Muscle of leg (tissue), 11 donors: ENCODE data around the gene VIPR1. TPM values are rescaled to one million over a fixed set of nuclear protein-coding genes. Genes with fewer than 3 reads are reported as not detected.
"Not testable (repeated sequence)": the region's sequence is repeated elsewhere in the genome, so short reads cannot be mapped to it uniquely, and the experiment has no call there.

Source experiments
- DNase-seq: peaks from one replicate; pipeline ENCODE4 v3.0.0; 2013
- H3K27ac ChIP-seq: one replicate; pipeline ENCODE4 v1.5.1; 2013; ENCODE audit warnings: mild to moderate bottlenecking, low read length, control low read depth
- H3K27me3 ChIP-seq: one replicate; pipeline ENCODE4 v1.6.1; 2013; ENCODE audit warnings: low read length; ENCODE audit not compliant: control insufficient read depth, insufficient read depth
- H3K36me3 ChIP-seq: one replicate; pipeline ENCODE4 v1.6.1; 2013; ENCODE audit warnings: low read length; ENCODE audit not compliant: control insufficient read depth, insufficient read depth
- H3K4me1 ChIP-seq: one replicate; pipeline ENCODE4 v1.6.1; 2013; ENCODE audit warnings: low read length; ENCODE audit not compliant: control insufficient read depth, insufficient read depth
- H3K4me3 ChIP-seq: one replicate; pipeline ENCODE4 v1.5.1; 2013; ENCODE audit warnings: low read length, control low read depth
- H3K9me3 ChIP-seq: replicated peaks from 2 replicates; pipeline ENCODE4 v1.6.1; 2013; ENCODE audit warnings: low read depth, low read length; ENCODE audit not compliant: control insufficient read depth
- WGBS: methylation state at CpG from one replicate; pipeline ENCODE4 v1.1.5; 2013; ENCODE audit warnings: missing lambda C conversion rate; ENCODE audit not compliant: insufficient coverage; 5-methylcytosine and 5-hydroxymethylcytosine counted together
- polyA plus RNA-seq, 8 donors: library from polyadenylated mRNA; unstranded; fragments of 120-200 nt; gene quantifications; one replicate each; pipeline versions ENCODE4 v1.2.1 to v1.2.3, GENCODE V29; 2013; ENCODE audit warnings: inconsistent platforms in 1 of 8, low replicate concordance in 1 of 8; ENCODE audit not compliant: insufficient read length in 8 of 8, insufficient read depth in 1 of 8
- total RNA-seq: library from RNA; stranded (reverse); fragments of 120-200 nt; gene quantifications from one replicate; pipeline ENCODE4 v1.2.4, GENCODE V29; 2013

Gene VIPR1
- total and polyA plus RNA-seq, 9 donors: 0.52 to 4.1 (median 1.2) TPM

GRCh38 chr3:42545284-42545900 is 42.9 kb downstream of the VIPR1 start:
- 83% methylated on average over 1 of the region's 5 CpGs for WGBS
- Histone ChIP-seq H3K27ac (peak overlapping the region; percentile 20), H3K4me3 (no peak overlapping the region), H3K27me3 (no peaks in the 10 kb centered on the region), H3K9me3 (no peaks in the 10 kb centered on the region), H3K4me1 (peaks cover 15% of the 10 kb centered on the region), H3K36me3 (peaks cover 14% of the 10 kb centered on the region)
- no peak for DNase-seq

- DNase-seq: no peak
- Histone ChIP-seq H3K36me3 (peaks cover 22% of the 10 kb centered on the region), H3K4me3 (no peak overlapping the region), H3K27me3 (no peaks in the 10 kb centered on the region), H3K27ac (no peak overlapping the region), H3K4me1 (peaks cover 8% of the 10 kb centered on the region), H3K9me3 (no peaks in the 10 kb centered on the region)
- WGBS: 97% methylated on average over 3 of the region's 3 CpGs
These were observed 44.3 kb downstream of the VIPR1 start for GRCh38 chr3:42546691-42547213.

- 0% methylated on average over 2 of the region's 7 CpGs for WGBS
- no peak overlapping the region for H3K27ac ChIP-seq
These were observed 45.0 kb downstream of the VIPR1 start for GRCh38 chr3:42547401-42547945.

GRCh38 chr3:42549131-42549530 is 46.7 kb downstream of the VIPR1 start:
- whole genome bisulfite sequencing: 77% methylated on average over 2 of the region's 2 CpGs
- Histone ChIP-seq H3K4me3 (no peak overlapping the region), H3K27ac (no peak overlapping the region), H3K36me3 (peaks cover 39% of the 10 kb centered on the region), H3K27me3 (no peaks in the 10 kb centered on the region), H3K9me3 (no peaks in the 10 kb centered on the region), H3K4me1 (peaks cover 8% of the 10 kb centered on the region)
- DNase-seq: no peak

More at GRCh38 chr3:42547401-42547945, 45.0 kb downstream of the VIPR1 start:
- Histone ChIP-seq H3K4me3 (no peak overlapping the region), H3K9me3 (no peaks in the 10 kb centered on the region), H3K27me3 (no peaks in the 10 kb centered on the region), H3K36me3 (peaks cover 28% of the 10 kb centered on the region), H3K4me1 (peaks cover 8% of the 10 kb centered on the region)
- peak; percentile 63 for DNase-seq

GRCh38 chr3:42550250-42550649 is 47.8 kb downstream of the VIPR1 start:
- H3K27ac ChIP-seq: no peak overlapping the region
- H3K36me3 ChIP-seq: peaks cover 40% of the 10 kb centered on the region
- no peak overlapping the region for H3K4me3 ChIP-seq
- H3K4me1 ChIP-seq: peaks cover 2% of the 10 kb centered on the region
- H3K27me3 ChIP-seq: no peaks in the 10 kb centered on the region
- no peaks in the 10 kb centered on the region for H3K9me3 ChIP-seq
- no peak for DNase-seq
- WGBS: no CpG with 5 or more reads among the region's 1 CpG

GRCh38 chr3:42552830-42553229 is 50.4 kb downstream of the VIPR1 start:
- H3K36me3 ChIP-seq: peaks cover 51% of the 10 kb centered on the region

GRCh38 chr3:42556089-42556632 is 53.7 kb downstream of the VIPR1 start:
- Histone ChIP-seq H3K9me3 (no peaks in the 10 kb centered on the region), H3K36me3 (peaks cover 55% of the 10 kb centered on the region), H3K4me1 (no peaks in the 10 kb centered on the region), H3K27ac (no peak overlapping the region), H3K4me3 (no peak overlapping the region), H3K27me3 (no peaks in the 10 kb centered on the region)
- 69% methylated on average over 3 of the region's 3 CpGs for WGBS
- DNase-seq: no peak

More at GRCh38 chr3:42552830-42553229, 50.4 kb downstream of the VIPR1 start:
- Histone ChIP-seq H3K4me1 (no peaks in the 10 kb centered on the region), H3K4me3 (no peak overlapping the region), H3K27me3 (no peaks in the 10 kb centered on the region), H3K9me3 (no peaks in the 10 kb centered on the region), H3K27ac (no peak overlapping the region)
- no peak for DNase-seq
- WGBS: 17% methylated on average over 1 of the region's 1 CpG

GRCh38 chr3:42556817-42557216 is 54.4 kb downstream of the VIPR1 start:
- not testable (repeated sequence) for DNase-seq, H3K27me3 ChIP-seq, H3K4me1 ChIP-seq, H3K9me3 ChIP-seq, H3K4me3 ChIP-seq, H3K27ac ChIP-seq
- H3K36me3 ChIP-seq: peaks cover 53% of the 10 kb centered on the region
- no CpG with 5 or more reads among the region's 6 CpGs for WGBS

- no peaks in the 10 kb centered on the region for H3K9me3 ChIP-seq
- peaks cover 55% of the 10 kb centered on the region for H3K36me3 ChIP-seq
- no peak overlapping the region for H3K27ac ChIP-seq
- no peak for DNase-seq
- H3K27me3 ChIP-seq: no peaks in the 10 kb centered on the region
- no peak overlapping the region for H3K4me3 ChIP-seq
- H3K4me1 ChIP-seq: no peaks in the 10 kb centered on the region
These were observed 55.4 kb downstream of the VIPR1 start for GRCh38 chr3:42557854-42558253.

- Histone ChIP-seq H3K27ac (no peak overlapping the region), H3K4me3 (no peak overlapping the region), H3K9me3 (no peaks in the 10 kb centered on the region), H3K4me1 (no peaks in the 10 kb centered on the region), H3K36me3 (peaks cover 63% of the 10 kb centered on the region), H3K27me3 (no peaks in the 10 kb centered on the region)
- no peak for DNase-seq
- 63% methylated on average over 1 of the region's 3 CpGs for WGBS
These were observed 59.8 kb downstream of the VIPR1 start for GRCh38 chr3:42562047-42562907.
